HG03095 (cell line): ENCODE measurements around the gene DNAJB14.

Experiments used
- ATAC-seq: cut with Tn5 transposase; IDR thresholded peaks from one replicate; pipeline ENCODE4 v1.9.1; 2021; ENCODE audit warnings: moderate library complexity; ENCODE audit not compliant: unreplicated experiment

The DNAJB14 gene

DNA sequence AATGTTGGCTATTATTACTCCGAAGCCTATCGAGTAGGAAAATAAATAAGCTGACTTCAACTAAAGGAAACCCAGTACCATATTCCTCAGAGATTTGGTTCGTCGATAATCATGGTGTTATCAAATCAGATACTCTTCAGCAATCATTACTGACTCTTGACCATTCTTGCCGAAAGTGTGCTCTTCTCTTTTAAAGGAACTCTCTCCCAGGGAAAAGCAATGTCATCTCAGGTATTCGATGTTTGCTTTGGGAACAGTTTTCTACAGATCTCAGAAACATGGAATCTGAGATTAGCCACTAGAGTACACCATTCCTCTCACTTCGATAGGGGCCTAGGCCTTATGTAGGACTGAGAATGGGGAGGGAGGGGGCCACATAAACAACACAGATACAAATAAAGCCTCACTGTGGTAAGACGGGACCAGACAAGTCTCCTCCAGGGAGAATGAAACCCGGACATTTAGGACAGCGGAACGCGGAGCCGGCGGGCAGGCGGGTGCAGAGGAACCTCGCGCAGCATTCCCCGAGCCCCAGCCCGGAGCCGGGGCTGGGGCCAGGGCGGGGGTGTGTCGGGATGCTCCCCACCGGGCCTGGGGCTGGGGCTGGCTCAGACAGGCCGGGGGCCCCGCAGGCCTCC, 581 bp downstream of the DNAJB14 start:
- peak; percentile 0 for ATAC-seq

DNA sequence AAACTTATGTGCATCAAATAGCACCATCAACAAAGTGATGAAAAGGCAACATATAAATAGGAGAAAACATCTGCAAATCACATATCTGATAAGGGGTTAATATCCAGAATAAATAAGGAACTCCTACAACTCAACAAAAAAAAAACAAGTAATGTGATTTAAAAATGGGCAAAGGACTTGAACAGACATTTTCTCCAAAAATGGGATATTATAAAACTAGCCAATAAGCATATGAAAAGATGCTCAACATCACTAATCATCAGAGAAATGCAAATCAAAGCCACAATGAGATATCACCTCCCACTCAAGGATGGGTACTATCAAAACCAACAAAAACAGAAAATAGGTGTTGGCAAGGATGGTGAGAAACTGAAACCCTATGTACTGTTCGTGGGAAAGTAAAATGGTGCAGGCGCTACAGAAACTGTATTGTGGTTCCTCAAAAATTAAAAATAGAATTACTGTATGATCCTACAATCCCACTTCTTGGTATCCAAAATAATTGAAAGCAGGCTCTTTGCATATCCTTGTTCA, 2.4 kb downstream of the DNAJB14 start:
- no peak for ATAC-seq

DNA sequence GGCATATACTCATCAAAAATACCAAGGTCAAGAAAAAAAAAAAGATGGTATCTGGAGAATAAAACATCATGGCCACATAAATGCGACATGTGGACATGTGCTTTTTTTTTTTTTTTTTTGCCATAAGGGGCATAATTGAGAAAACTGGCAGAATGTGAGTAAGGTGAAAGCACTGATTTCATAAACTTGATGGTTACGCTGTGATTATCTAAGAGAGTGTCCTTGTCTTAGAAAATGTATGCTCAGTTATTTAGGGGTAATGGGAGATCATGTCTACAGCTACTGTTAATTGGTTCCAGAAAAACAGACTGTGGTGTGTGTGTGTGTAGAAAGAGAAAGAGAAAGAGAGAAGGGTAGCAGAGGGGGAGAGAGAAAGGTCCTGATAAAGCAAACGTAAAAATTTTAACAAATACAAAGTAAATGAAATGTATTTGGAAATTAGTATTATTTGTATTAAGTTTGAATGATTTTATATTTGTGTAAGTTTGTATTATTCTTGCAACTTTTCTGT, 8.1 kb downstream of the DNAJB14 start:
- no peak for ATAC-seq

DNA sequence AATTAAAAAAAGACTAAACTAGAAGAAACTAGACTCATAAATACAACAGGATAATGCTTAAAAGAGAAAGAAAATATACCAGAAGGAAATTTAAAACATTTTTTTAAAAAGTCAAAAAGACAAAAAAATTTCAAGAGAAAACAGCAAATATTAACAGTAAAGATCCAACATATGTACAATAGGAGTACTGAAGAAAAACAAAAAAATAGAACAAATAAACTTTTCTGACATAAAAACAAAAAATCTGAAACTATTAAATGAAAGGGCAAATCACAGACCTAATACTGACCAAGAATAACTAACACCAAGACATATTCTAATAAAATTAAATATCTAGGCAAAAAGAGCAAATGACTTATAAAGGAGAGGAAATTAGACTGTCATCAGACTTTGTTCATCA, 11.5 kb downstream of the DNAJB14 start:
- ATAC-seq, result no peak

DNA sequence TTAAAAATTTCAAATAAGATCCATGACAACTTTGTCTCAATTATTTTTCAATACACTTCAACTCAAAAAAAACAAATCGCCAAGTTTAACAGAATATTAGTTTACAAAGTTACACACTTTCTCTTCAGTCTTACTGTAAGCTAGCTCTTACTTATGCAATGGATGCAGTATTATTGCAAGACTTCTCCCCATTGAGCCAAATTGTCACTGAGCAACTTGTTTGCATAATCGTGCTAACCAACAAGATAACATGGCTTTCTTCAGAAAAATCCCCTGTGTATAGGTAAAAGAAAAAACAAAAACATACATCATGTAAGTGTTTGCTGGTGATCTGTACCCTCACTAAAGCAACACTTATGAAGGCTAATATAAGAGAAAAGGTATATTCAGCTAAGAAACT, 18.9 kb downstream of the DNAJB14 start:
- no peak for ATAC-seq

DNA sequence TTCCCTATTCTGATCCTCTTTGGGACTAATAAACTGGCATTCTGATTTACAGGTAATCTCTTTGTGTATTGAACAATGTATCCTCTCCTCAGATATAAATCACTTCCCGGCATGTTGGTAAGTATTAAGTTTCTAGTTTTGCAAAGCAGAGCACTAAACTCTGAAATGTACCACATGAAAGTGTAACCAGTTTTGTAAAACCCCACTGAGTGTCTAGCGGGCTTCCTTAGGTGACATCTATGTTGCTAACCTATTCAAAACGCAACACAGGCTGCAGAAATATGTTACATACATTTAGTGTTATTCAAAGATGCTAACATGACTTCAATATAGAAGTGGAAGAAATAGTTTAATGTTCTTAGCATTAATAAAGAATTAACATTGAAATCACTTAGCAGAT, 25.2 kb downstream of the DNAJB14 start:
- ATAC-seq, result no peak

DNA sequence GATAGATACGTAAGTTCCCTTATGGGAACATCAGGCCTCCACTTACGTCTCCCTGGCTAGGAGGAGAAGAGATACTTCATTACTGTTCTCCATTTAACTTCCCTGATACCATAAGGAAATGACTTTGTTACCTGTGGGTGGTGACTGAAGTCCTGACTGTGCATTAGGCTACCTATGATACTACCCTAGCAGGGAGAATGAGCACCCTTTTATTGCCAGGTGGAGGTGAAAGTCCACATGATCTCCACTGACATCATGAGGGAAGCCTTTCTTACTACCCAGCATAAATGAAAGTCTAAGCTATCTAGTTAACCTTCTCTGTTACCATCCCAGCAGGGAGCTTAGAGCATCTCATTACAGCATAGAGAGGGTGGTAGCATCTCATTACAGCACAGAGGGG, 27.8 kb downstream of the DNAJB14 start:
- no peak for ATAC-seq

DNA sequence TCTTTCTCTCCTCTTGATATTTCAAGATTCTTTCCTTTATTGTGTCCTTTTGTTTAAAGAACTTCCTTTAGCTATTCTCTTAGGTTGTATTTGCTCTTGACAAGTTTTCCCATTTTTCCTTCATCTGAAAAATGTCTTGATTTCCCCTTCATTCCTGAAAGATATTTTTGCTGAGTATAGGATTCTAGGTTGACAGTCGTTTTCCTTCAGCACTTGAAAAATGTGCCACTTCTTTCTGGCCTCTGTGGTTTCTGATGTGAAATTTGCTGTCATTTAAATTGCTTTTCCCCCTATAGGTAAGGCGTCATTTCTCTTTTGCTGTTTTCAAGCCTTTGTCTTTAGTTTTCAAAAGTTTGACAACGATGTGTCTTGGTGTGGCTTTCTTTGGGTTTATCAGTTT, 28.8 kb downstream of the DNAJB14 start:
- no peak for ATAC-seq

DNA sequence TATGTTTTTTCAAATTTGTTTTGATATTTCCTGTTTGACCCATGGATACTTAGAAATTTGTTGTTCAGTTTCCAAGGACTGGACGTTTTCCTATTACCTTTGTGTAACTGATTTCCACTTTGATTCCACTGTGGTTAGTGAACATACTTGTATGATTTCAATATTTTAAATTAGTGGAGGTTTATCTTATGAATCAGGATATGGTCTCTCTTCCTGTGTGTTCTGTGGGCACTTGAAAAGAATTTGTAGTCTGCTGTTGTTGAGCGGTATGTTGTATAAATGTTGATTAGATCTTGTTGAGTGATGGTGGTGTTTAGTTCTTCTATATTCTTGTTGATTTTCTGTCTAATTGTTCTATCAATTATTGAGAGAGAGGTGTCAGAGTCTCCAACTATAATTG, 31.0 kb downstream of the DNAJB14 start:
- no peak for ATAC-seq

DNA sequence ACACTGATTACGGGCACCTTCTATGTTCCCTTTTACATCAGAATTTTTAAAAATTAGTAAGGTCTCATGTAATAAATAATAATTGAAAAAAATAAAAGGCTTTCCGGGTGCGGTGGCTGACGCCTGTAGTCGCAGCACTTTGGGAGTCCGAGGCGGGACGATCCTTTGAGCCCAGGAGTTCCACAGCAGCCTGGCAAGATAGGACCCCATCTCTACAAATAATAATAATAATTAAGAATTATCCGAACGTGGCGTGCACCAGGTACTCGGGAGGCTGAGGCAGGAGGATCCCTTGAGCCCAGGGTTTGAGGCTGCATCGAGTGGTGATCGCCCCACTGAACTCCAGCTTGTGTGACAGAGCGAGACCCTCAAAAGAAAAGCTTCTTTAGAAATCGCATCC, 51.4 kb downstream of the DNAJB14 start:
- no peak for ATAC-seq

DNA sequence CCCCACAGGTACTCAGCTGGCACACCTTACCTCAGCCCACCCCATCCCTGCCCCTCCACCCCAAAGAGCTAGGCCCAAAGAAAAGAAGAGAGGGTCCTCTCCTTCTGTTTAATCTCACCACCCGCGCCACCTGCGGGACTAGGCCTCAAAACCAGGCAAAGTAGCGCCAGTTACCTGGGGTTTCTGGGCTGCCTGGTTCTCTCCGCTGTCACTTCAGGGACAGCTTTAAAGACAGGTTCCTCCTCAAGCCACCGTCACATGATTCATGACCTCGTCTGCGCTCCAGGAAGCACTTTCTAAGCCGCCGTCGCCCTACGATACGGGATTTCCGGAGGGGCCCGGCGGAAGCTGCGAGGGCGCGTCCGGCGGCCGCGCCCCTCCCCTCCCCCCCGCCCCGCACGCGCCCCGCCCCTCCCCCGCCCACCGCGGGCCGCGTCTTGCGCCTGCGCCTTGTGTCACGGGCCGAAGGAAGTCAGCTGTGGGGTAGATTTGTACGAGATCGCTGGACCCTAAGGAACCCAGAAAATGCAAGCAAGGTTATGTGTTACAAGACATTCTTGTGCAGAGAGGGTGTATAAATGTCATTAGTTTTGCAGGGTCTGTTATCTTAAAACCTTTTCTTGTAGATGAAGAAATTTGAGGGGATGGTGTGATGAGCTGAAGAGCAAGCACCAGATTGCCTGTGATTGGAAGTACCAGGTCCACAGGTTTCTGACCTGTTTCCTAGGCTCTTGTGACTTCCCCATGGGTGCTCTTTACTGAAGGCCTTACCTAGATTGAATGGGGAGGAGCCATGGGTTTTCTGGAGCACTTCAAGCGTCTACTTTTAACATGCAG, 52.0 kb downstream of the DNAJB14 start, which contains the start of gene LAMTOR3:
TSS of gene LAMTOR3 (minus strand) at position 267 of the 837 bp plus-strand sequence. CDS start 464 bp downstream, outside the sequence.
- ATAC-seq, result peak; percentile 100

DNA sequence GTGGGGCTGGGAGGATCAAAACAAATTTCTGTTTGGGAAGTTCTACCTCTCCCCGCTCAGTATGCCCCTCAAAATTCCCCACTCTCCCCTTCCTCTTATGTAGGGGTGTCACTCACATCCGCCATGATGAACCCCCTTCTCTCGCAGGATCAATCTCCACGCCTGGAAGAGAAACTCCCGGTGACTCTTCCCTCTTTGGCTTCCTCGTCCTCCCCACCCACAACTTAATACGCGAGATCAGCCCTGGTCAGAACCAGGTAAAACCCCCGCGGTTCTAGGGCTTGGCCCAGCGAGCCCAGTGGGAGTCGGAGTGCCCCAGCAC, 52.6 kb downstream of the DNAJB14 start:
- no peak for ATAC-seq

DNA sequence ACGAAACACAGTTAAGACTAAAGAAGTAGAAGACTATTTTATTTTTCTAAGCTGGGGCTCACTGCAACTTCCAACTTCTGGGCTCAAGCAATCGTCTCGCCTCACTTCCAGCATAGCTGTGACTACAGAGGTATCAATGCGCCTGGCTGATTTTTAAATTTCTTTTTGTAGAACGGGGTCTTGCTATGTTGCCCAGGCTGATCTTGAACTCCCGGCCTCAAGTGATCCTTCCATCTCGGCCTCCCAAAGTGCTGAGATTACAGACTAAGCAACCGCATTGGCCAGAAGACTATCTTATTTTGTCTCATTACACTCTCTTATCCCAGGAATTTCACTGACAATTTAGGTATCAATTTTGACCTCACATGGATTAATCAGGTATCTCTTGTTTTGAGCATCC, 53.4 kb downstream of the DNAJB14 start:
- no peak for ATAC-seq

DNA sequence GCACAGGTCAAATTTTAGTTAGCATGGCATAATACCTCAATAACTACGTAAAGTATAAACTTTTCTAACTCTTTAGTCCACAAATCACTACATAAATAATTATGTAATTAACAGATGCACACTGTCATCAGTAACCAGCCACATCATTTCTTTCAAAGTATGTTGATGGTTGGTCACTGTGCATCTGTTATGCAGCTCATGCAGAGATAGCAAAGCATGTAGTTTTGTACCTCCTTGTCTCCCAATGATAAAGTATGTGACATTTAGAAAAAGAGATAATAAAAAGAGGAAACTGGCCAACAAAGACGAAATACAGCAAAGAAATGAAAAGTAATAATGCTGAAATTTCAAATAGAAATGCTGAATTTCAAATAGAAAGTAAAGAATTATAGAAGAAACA, 55.1 kb downstream of the DNAJB14 start:
- no peak for ATAC-seq

DNA sequence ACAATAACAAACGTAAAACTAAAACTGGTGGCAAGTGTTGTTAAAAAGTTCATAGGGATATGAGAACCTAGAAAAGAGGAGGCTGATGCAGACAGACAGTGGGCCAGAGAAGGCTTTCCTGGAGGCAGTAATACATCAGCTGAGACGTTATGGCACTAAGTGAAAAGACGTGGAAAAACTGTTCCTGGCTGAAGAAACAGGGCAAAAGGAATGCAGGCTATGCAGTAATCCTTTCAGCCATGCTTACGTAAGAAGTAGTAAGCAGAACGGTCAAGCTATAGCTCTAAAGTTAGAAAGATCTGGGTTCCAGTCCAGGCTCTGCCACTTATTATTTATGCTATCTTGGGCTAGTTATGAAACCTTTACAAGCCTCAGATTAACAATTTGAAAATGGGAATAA, 58.6 kb downstream of the DNAJB14 start:
- ATAC-seq, result no peak

DNA sequence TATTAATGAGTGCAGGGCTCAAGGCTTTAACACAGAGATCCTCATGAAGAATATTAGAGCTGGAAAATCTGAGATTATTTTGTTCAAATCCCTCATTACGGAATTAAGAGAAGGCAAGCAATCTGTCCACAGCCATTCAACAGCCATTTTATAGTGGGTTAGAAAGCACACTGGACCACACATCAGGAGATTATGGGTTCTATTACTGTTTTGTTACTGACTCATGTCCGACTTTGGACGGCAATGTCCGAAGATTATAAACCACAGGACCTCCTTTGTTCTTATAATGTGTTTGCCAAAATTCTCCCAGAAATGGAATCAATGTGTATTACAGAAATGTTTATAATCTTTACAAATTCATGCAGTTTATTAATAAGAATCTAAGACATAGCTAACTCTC, 60.3 kb downstream of the DNAJB14 start:
- ATAC-seq, result no peak

DNA sequence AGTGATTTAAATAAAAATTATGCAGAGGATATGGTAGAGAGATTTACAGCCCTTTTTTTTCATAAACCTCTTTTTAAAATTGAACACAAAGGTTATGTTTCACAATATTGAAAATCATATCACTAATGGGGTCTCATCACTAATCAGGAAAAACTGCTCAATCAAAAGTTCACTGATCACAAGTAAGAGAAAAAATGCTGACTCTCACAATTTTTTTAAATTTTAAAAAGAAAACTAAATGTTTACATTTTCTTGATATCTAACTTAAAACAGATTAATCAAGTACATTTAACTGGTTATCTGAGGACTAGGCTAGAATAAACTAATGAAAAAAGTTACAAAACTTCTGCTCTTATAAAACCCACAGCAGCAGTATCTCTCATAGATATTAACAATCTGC, 60.7 kb downstream of the DNAJB14 start:
- no peak for ATAC-seq

DNA sequence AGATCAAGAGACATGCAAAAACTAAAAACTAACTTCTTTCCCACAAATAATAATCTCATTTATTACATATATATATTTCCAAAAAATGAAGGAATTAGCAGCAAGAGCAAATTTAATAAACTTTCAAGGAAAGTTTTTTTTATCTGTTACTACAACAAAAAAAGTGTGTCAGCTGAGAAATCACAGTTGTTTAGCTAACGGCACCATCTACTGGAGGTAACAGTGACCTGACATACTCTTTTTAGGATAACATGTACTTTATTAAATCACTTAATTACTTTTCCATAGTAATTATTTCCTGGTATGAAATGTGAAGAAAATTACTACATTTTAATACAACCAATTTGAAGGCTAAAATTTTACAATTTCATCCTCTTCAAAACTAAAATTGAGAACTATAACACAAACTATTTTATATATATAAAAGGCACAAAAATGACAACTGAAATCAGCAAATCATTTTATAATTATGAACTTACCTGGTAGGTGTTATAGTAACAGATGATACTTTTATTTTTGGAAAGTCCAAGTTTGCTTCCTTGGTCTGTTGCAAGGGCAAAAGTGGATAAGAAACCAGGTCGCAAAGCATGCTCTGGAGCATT, 61.3 kb downstream of the DNAJB14 start:
- ATAC-seq, result no peak

DNA sequence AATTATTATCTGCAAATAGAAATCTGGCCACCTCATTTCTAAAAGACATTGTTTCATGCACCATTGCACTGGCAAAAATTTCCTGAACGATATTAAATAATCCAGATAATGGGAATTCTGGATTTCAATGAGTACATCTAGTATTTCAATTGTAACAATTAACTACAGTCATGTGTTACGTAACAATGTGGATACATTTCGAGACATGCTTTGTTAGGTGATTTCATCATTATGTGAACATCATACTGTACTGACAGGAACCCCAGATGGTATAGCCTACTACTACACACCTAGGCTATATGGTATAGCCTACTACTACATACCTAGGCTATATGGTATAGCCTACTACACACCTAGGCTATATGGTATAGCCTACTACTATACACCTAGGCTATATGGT, 67.0 kb downstream of the DNAJB14 start:
- ATAC-seq, result no peak

DNA sequence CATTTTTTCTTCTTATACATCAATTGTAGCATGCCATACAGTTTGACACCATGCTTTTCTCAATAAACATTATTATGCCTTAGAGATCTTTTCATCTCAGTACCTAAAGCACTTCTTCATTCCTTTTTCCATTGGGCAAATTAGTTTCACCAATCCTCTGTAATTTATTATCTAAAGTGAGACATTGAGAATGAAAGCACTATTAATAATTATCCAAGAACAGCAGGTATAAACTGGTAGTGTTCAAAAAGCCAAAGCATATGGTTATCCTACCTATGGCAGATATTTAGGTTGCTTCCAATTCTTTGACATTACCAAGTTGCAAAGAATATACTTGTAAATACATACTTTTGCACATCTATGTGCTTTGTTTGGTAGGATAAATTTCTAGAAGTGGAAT, 67.8 kb downstream of the DNAJB14 start:
- ATAC-seq, result no peak

DNA sequence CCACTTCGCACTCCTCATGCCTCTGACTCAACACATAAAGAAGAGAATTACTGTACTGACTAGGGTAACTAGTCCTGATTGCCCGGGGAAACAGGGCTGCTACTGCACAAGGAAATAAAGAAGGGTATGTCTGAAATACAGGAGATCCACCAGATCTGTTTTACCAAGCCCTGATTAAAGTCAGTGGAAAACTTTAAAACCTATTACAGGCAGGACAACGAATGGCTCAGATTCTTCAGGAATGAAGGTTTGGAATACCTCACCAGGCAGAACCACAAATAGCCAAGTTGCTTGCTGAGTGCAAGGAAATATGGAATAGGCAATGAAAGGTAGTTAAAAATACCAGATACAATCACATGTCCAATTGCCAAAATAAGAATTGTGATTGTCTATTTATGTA, 69.5 kb downstream of the DNAJB14 start:
- no peak for ATAC-seq

DNA sequence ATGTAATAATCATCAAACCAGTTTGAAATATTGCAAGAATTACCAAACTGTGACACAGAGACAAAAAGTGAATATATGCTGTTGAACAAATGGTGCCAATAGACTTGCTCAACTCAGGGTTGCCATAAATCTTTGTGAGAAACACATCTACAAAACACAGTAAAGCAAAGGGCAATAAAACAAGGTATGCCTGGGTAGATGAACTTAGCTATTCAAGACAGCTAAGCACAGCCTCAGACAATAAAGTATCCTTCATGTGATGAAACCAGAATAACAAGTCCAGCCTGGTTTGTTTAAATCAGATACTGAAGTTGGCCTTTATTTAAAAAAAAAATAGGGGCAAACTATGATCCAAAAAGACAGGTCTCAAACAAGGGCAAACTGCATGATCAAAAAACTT, 71.3 kb downstream of the DNAJB14 start:
- no peak for ATAC-seq
